DMS53 treated with DMSO at 0.1 percent for 48 hours (cell line): ENCODE measurements around the gene CDC16.

Source experiments
- DNase-seq: peaks from one replicate; lab custom pipeline; 2025; ENCODE audit not compliant: unreplicated experiment; lab: John Stamatoyannopoulos, UW

CDC16 gene

DNA sequence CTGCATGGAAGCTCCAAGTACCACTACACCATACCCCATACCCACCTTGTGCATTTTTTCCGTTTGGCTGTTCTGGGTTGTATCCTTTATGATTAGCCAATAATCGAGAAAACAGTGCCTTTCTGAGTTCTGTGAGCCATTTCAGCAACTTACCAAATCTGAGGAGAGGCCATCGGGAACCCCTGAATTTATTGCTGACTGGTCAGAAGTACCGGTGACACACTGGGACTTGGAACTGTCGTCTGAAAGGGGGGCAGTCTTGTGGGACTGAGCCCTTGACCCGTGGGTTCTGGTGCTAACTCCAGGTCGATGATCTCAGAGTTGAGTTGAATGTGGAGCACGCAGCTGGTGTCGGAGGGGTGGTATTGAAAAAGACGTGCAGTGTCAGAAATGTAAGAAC, 61.8 kb downstream of the CDC16 start:
- no peak for DNase-seq

DNA sequence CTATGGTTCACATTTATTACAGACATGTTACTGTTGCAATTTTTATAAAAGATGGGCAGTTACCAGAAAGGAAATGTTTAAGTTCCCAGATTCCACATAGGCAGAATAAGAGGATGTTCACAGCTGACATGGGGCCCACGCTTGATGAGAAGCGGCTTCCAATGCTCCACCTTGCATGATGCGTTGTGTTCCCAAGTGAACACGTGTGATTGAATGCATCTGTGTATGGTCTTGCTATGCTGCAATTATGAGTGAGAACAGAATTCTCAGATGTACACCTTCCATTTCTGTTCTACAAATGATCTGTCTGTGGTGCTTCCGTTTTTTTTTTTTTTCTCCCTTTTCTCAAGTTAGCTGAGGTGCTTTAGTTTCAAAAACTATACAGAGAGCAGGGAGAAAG, 62.2 kb downstream of the CDC16 start:
- no peak for DNase-seq

DNA sequence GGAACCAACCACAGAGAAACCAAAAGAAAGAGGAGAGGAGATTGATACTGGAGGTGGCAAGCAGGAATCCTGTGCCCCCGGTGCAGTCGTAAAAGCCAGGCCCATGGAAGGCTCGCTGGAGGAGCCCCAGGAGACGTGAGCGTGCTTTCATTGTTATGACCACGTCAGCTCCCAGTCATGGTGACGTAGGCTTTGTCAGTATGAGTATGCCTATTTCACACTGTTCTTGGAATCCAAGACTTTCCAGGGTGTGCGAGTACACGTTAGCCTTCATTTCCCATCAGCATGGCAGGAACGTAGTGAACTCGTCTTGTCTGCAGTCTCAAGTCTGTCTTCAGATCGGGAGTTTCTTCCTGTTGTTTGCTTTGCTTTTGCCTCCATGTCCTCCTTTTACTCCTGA, 64.2 kb downstream of the CDC16 start:
- DNase-seq = no peak

DNA sequence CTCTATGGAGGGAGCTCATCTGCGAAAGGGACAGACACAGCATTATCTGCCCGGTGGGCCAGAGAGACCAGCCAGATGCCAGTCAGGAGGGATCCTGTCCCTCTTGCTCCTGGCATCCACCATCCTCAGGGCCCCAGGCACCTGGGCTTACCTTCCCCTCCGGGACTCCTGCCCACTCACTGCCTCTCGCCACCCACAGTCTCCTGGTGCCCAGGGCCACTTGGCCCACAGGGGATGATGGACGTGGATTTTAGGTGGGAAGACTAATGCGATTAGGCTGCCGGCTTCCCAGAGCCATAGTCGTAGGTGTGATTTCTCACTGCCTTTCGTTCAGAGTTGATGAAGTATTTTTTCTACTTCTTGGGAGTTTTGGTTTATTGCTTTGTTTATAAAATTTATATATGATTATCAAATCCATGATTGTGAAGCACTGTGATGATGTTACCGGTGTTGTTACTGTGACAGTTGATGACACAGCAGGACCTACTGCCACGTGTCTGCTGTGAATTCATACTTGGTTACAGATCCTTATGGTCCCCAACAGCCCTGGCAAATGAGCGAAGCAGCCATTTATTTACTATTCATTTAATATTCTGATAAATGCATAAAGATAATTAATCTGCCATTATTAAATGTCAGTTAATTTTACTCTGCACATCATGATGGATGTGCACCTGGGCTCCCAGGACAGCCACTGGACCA, 65.1 kb downstream of the CDC16 start:
- DNase-seq = no peak

DNA sequence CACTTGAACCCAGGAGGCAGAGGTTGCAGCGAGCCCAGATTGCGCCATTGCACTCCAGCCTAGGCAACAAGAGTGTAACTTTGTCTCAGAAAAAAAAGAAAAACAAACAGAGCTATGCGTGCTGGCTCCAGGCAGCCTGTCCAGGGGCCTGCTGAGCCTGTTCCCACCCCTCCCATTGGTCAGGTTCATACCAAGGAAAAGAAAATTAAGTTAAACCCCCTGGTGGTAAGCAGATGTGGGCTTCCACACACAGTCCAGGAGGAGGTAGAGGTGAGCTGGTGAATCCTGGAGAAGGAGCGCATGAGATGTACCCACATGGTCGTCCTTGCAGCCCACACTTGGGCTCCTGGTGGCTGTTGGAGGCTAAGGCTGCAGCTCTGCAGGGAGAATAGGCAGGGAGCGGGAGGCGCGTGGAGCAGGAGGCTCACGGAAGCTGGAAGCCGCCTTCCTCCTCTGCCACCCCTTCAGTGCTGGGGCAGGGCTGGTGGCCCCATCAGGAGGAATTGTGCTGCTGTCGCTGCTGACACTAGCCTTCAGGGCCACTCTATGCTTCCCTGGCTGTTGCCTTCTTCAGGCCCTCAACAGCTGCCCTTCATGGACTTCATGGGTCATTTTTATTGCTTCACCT, 69.1 kb downstream of the CDC16 start:
- no peak for DNase-seq

DNA sequence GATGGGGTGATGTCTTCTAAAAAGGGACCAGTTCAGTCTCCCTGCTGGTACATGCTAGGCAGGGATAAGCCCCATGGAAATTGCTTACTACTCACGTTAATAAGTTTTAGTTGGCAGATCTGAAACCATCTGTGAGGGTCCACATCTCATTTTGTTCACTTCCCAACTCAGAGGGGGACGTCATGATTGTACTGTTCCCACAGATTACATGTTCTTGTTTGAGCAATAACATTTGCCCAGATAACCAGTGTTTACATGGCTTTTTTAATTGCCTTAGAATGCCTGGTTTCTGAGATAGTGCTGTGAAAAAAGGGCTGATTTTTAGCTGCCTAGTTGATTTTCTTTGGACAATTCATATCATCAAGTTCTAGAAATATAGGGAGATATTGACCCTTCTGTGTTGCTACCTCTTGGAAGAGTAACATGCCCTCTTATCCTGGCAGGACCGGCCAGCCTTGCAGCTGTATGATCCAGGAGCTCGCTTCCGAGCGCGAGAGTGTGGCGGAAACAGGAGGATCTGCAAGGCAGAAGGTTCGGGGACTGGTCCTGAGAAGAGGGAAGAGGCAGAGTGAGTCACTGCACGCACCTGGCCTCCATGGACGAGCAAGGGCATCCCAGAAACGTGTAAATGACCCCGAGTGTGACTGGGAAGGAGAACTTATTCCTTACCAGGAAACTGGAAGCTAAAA, 69.8 kb downstream of the CDC16 start:
- DNase-seq = no peak

DNA sequence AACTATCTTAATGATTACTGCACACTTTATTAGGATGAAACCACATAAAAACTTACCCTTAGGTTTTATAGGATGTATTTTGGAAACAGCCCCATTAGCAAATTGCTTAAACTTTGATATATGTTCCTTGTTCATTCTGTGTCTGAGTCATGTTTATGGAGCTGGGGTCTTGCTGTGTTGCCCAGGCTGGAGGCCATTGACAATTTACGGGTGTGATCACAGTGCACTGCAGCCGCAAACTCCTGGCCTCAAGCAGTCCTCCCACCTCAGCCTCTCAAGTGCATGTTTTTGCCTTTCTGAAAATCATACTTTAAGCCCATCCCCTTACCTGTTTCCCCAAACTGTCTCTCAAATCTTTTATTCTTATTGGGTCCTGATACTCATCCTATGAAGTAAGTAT, 74.4 kb downstream of the CDC16 start:
- no peak for DNase-seq

DNA sequence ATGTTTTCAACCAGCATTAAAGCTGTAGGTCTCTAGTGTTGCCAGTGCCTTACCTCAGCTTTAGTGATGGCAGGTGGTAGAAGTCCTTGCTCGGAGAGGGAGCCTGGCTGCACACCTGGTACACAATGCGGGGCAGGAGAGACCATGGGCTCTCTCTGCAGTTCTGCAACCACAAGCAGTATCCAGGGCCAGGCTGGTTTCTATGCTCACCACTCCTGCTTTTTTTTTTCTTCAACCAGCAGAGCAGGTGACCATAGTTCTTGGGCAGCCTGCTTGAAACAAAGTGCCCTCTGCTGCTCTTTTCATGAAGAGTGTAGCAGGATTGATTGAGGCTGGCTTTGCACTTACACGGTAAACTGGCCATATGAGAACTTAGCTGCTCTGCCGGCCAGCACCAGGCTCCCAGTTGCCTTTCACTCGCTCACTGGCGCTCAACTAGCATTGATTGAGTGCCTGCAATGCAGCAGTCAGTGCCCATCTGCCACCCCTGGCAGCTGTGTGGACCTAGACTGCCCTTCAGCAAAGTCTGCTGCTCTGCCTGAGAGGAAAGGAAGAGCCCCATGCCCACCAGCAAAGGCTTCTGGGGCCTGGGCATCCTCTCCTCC, 75.2 kb downstream of the CDC16 start:
- peak; percentile 1 for DNase-seq

DNA sequence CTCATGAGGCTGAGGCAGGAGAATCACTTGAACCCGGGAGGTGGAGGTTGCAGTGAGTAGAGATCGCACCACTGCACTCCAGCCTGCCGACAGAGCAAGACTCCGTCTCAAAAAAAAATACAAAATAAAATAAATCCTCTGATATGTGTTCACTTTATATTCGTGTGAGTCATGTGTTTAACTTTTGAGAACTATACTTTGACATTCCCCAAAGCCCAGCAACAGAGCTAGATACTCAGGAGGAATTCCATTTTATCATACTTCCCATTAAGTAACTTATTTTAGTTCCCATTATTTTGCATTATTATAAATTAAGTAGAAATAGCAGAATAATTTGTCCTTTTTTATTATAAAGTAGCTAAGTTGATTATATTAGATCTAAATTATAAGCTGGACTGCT, 76.3 kb downstream of the CDC16 start:
- no peak for DNase-seq

DNA sequence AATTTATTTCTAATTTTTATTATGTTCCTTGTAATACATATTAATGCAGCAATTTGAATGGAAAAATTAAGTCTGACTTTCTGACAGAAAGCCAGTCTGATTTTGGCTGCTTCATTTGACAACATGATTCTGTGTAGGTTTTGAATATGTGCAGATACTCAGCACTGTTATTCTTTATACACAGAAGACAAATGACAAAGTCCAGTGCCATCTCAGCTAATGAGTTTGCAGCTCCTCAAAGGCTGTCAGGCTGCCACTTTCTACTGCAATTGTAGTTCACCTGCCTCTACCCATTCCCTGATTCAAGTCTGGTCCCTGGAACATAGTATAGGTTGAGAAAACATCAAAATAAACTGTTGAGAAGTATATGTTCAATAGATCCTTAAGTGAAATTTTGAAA, 76.7 kb downstream of the CDC16 start:
- no peak for DNase-seq

DNA sequence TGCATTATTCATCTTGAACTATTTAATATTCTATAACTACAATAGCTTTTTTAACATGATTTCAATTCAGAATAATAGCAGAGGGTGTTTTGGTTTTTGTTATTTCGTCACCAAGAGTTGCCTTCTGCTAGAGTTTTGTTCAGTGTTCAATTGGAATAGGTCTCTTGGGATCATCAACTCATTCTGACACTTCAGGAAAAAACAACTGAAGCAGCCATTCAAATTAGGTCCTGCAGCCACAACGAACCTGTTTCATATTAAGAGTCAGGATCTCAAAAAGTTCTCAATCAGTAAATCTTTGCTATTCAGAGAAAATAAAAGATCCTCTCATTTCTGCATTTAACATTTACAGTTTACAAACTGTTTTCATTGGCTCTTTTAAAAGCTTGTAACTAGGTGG, 77.2 kb downstream of the CDC16 start:
- no peak for DNase-seq

DNA sequence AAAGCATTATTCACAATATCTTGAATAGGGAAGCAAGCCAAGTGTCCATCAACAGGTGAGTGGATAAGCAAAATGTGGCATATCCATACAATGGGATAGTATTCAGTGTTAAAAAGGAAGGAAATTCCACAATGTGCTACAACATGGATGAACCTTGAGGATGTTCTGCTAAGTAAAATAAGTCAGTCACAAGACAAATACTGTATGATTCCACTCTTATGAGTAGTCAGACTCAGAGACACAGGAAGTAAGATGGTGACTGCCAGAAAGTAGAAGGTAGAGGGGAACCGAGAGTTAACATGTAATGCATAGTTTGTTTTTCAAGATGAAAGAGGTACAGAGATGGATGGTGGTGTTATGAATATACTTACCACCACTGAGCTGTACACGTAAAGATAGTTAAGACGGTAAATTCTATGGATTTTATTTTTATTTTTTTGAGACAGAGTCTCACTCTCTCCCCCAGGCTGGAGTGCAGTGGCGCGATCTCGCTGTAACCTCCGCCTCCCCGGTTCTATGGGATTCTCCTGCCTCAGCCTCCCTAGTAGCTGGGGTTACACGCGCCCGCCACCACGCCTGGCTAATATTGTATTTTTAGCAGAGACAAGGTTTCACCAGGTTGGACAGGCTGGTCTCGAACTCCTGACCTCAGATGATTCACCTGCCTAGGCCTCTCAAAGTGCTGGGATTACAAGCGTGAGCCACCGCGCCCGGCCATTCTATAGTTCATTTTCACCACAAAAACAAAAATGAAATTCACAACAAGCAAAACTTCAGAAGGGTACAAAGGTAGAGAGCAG, 78.6 kb downstream of the CDC16 start:
- DNase-seq = no peak

DNA sequence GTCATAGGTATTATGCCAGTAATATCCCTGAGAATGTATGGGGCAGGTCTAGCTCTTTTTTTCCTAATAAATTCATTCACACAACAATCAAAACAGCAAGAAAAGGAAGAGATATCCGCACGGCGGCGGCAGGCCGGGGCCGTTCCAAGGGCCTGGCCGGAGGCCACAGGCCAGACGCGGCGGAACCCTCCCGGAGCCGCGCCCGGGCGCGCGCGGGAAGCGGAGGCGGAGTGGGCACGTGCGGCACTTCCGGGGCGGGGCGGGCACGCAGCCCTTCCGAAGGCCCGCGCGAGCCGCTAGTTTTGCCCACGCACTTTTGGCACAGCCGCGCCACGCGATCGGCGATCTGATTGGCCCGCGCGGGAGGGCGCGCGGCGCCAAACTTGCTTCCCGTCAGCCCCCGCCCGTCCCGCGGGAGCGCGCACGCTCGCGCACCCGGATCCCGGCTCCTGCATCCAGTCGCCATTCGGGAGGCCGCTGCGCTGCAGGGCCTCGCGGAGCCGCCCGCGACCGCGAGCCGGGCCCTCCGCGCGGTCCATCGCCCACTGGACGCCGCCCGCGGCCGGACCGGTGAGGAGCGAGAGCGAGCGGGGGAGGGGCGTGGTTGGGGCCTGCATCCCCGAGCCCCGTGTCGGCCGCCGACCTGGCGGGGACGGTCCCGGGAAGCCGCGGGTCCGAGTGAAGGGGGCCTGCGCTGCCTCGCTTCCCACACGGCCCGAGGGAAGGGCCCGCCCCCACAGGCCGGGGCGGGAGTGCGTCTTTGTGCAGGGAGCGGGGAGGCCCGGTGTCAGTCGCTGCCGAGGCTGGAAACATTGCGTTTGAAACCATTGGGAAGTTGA, 79.6 kb downstream of the CDC16 start, which contains the start of gene CHAMP1:
Gene CHAMP1 (plus strand): TSS at position 430 of the 839 bp plus-strand sequence. CDS start 9,340 bp downstream, outside the sequence.
- DNase-seq = peak; percentile 47

DNA sequence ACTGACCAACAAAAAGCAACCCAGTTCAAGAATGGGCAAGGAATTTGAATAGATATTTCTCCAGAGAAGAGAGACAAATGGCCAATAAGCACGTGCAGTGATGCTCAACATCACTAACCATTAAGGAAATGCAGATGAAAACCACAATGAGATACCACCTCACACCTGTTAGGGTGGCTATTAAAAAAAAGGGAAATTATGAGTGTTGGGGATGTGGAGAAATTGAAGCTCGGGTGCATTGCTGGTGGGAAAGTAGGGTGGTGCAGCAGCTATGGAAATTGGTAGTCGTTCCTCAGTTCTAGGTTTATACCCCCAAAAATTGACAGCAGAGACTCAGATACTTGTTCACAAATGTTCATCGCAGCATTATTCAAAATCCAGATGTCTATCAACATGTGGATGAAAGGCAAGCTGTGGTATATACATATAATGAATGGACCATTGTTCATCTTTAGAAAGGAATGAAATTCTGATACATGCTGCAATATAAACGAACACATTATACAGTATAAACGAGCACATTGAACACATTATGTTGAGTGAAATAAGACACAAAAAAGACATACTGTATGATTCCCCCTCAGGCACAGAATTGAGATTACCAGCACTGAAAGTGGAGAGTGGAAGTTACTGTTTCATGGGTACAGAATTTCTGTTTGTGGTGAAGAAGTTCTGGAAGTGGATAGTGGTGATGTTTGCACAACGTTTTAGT, 80.5 kb downstream of the CDC16 start:
- DNase-seq = no peak

DNA sequence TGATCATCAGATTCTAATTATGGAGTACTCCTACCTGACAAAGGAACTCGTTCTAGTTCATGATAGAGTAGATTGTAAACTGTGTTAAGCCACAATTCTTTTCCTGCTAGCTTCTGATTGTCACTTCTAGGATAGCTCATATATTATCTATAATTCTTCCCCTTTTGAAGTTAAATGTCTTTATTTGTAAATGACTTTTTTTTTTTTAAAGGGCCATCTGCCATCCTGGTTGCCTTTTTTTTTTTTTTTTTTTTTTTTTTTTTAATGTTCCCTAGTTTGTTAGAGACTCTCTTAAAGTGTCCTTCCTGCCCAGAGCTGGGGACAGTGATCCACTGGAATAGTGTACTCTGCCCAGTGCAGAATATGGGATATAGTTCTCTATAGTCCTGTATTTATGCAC, 83.9 kb downstream of the CDC16 start:
- no peak for DNase-seq

DNA sequence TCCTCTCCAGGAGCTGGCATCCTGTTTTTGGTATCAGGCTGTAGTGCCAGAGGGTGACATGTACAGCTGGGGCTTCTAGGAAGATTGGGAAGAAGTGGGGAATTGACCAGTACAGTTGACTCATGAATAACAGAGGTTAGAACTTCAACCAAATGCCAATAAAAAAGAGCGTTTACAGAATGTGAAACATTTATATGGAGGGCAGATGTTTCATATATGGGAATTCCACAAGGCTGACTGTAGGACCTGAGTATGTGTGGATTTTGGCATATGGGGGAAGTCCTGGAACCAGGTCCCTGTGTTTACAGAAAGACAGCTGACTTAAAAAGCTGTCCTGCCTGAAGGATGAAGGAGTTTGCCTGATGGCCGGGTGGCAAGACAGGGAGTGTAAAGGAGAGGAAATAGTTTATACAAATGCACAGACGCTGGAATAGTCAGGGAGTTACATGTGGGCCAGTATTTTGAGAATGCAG, 84.8 kb downstream of the CDC16 start:
- no peak for DNase-seq

DNA sequence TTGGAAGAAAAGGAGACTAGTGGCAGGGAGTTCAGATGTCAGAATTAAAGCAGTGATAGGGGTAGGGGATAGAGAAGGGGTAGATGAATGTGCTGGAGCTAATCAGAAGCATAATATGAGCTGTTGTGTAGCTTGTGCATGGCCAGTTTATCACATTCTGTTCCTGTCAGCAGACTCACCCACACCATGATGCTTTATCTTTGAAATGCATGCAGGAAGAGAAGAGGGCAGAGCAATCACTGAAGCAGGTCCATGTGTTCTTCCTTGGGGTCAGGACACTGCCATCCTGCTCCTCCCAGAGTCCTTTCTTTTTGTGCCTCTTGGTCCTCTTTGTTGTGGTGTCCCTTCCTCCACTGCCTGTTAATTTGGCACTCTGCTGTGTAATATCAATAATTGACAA, 85.4 kb downstream of the CDC16 start:
- no peak for DNase-seq

DNA sequence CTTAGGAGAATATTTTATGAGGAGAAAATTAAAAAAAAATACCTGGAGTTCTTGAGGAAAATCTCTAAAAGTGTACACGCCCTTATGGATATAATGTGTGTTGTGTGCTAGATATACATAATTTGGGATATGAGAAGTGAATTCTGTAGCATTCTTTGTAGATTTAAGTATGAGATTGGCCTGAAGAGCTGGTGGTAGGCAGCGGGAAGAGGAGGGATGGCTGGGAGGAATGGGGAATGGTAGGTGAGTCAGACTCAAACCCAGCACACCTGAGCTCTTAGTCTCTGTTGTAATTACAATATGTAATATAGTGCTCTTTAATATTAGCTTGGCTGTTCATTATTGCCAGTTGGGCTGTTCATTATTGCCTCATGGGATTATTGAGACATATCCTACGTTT, 86.6 kb downstream of the CDC16 start:
- DNase-seq = no peak
